Trophoblast cell (in vitro differentiated cells and primary cell): ENCODE results near the gene LURAP1L.

Experiments
- DNase-seq, 2 donors: peaks; one replicate each; pipeline ENCODE4 v3.0.0-alpha.2; 2016
- H2AFZ ChIP-seq: 2 replicates; pipeline ENCODE4 v1.6.1; 2013; ENCODE audit warnings: low read length, moderate library complexity, mild to moderate bottlenecking; ENCODE audit not compliant: insufficient read depth, poor library complexity
- H2AK5ac ChIP-seq: 2 replicates; pipeline ENCODE4 v1.6.1; 2013; ENCODE audit warnings: mild to moderate bottlenecking, low read length
- H2BK120ac ChIP-seq: 2 replicates; pipeline ENCODE4 v1.6.1; 2013; ENCODE audit warnings: low read length, mild to moderate bottlenecking, moderate library complexity; ENCODE audit not compliant: insufficient read depth, poor library complexity
- H2BK12ac ChIP-seq: 2 replicates; pipeline ENCODE4 v1.6.1; 2013; ENCODE audit warnings: mild to moderate bottlenecking, low read length, moderate library complexity
- H2BK5ac ChIP-seq: 2 replicates; pipeline ENCODE4 v1.6.1; 2013; ENCODE audit warnings: low read length, low read depth, moderate library complexity, mild to moderate bottlenecking; ENCODE audit not compliant: poor library complexity
- H3K14ac ChIP-seq: 2 replicates; pipeline ENCODE4 v1.6.1; 2013; ENCODE audit warnings: mild to moderate bottlenecking, low read length
- H3K18ac ChIP-seq: 2 replicates; pipeline ENCODE4 v1.6.1; 2013; ENCODE audit warnings: mild to moderate bottlenecking, low read length
- H3K23ac ChIP-seq: 2 replicates; pipeline ENCODE4 v1.6.1; 2013; ENCODE audit warnings: low read length
- H3K27ac ChIP-seq: 2 replicates; pipeline ENCODE4 v1.5.1; 2013; ENCODE audit warnings: low read depth, mild to moderate bottlenecking, inconsistent platforms, low read length, moderate library complexity
- H3K27me3 ChIP-seq: 2 replicates; pipeline ENCODE4 v1.6.1; 2013; ENCODE audit warnings: inconsistent platforms, mild to moderate bottlenecking, low read length, moderate library complexity; ENCODE audit not compliant: insufficient read depth
- H3K36me3 ChIP-seq, 2 experiments: 1 replicate in 1 of 2; 2 replicates in 1 of 2; pipeline ENCODE4 v1.6.1; 2013; ENCODE audit warnings: low read length in 2 of 2, mild to moderate bottlenecking in 2 of 2, moderate library complexity in 1 of 2; ENCODE audit not compliant: insufficient read depth in 2 of 2, control insufficient read depth in 1 of 2
- H3K4ac ChIP-seq: 2 replicates; pipeline ENCODE4 v1.6.1; 2013; ENCODE audit warnings: low read depth, mild to moderate bottlenecking, low read length, moderate library complexity
- H3K4me1 ChIP-seq, 2 experiments: 1 replicate in 1 of 2; 2 replicates in 1 of 2; pipeline ENCODE4 v1.6.1; 2013; ENCODE audit warnings: low read length in 2 of 2, mild to moderate bottlenecking in 2 of 2, moderate library complexity in 1 of 2; ENCODE audit not compliant: insufficient read depth in 2 of 2, control insufficient read depth in 1 of 2
- H3K4me2 ChIP-seq: 2 replicates; pipeline ENCODE4 v1.6.1; 2013; ENCODE audit warnings: inconsistent platforms, mild to moderate bottlenecking, low read length, moderate library complexity
- H3K4me3 ChIP-seq: 2 replicates; pipeline ENCODE4 v1.5.1; 2013; ENCODE audit warnings: mild to moderate bottlenecking, low read depth, low read length, inconsistent platforms
- H3K79me1 ChIP-seq: one replicate; pipeline ENCODE4 v1.6.1; 2013; ENCODE audit warnings: low read length
- H3K79me2 ChIP-seq: 2 replicates; pipeline ENCODE4 v1.6.1; 2013; ENCODE audit warnings: low read length, mild to moderate bottlenecking; ENCODE audit not compliant: control insufficient read depth, insufficient read depth, poor library complexity
- H3K9ac ChIP-seq: 2 replicates; pipeline ENCODE4 v1.6.1; 2013; ENCODE audit warnings: mild to moderate bottlenecking, low read length
- H3K9me3 ChIP-seq: 2 replicates; pipeline ENCODE4 v1.6.1; 2013; ENCODE audit warnings: low read depth, mild to moderate bottlenecking, control low read depth, inconsistent platforms, low read length; ENCODE audit not compliant: insufficient read depth
- H4K12ac ChIP-seq: 2 replicates; pipeline ENCODE4 v1.6.1; 2013; ENCODE audit warnings: low read depth, mild to moderate bottlenecking, low read length, moderate library complexity
- H4K8ac ChIP-seq: 2 replicates; pipeline ENCODE4 v1.6.1; 2013; ENCODE audit warnings: low read depth, mild to moderate bottlenecking, low read length, moderate library complexity
- H4K91ac ChIP-seq: one replicate; pipeline ENCODE4 v1.6.1; 2013; ENCODE audit warnings: low read depth, mild to moderate bottlenecking, low read length, moderate library complexity
- WGBS: extraction: QIAGEN DNeasy Blood & Tissue Kit; methylation state at CpG from one replicate; pipeline ENCODE4 v1.1.7; 2013; ENCODE audit warnings: missing lambda C conversion rate; ENCODE audit not compliant: insufficient read length, insufficient coverage; ENCODE audit errors: extremely low coverage; 5-methylcytosine and 5-hydroxymethylcytosine counted together

LURAP1L gene

GRCh38 chr9:12732971-12733370 is 41.8 kb upstream of the LURAP1L start:
- no peaks in the 10 kb centered on the region for H3K4me1 ChIP-seq
- no peak overlapping the region for H3K9ac ChIP-seq
- H3K27me3 ChIP-seq = no peaks in the 10 kb centered on the region
- no peak overlapping the region for H4K12ac ChIP-seq
- H2BK5ac ChIP-seq = no peak overlapping the region
- H3K79me1 ChIP-seq = no peaks in the 10 kb centered on the region
- no peak overlapping the region for H3K27ac ChIP-seq
- no peak overlapping the region for H3K4me3 ChIP-seq
- no peak overlapping the region for H2AFZ ChIP-seq
- no peak overlapping the region for H2BK120ac ChIP-seq
- H4K8ac ChIP-seq = no peak overlapping the region
- H3K79me2 ChIP-seq = no peaks in the 10 kb centered on the region
- no peak overlapping the region for H2AK5ac ChIP-seq
- no peak overlapping the region for H4K91ac ChIP-seq
- no peaks in the 10 kb centered on the region for H3K36me3 ChIP-seq
- H3K18ac ChIP-seq = no peak overlapping the region
- DNase-seq = no peak
- WGBS = no CpG with 5 or more reads among the region's 3 CpGs
- no peaks in the 10 kb centered on the region for H3K9me3 ChIP-seq
- H3K4me2 ChIP-seq = no peak overlapping the region
- no peak overlapping the region for H3K23ac ChIP-seq
- H3K14ac ChIP-seq = no peak overlapping the region
- H3K4ac ChIP-seq = no peak overlapping the region
- no peak overlapping the region for H2BK12ac ChIP-seq

DNA sequence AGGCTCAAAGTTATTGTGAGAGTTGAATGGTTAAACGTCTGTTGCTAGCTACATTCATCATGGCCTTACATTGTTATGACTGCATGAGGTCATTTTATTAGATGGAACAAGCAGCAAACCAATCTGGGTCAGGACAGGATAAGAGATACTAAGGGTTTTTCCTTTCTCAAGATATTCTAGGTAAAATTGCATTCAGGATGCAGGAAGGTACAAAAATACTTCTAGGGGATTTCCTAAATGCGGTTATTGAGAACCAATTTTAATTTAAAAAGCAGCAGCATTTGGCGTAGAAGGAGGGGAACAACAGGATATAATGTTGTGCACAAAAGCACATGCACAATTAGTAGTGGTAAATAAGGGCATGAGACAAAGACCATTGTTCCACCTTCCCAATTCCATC is 39.2 kb upstream of the LURAP1L start:
- Histone ChIP-seq H2BK12ac (no peak overlapping the region), H3K9ac (no peak overlapping the region), H3K27ac (no peak overlapping the region), H4K91ac (no peak overlapping the region), H3K4me3 (no peak overlapping the region), H3K4ac (no peak overlapping the region), H2AK5ac (no peak overlapping the region), H3K9me3 (no peaks in the 10 kb centered on the region), H2BK120ac (no peak overlapping the region), H2BK5ac (no peak overlapping the region), H3K14ac (no peak overlapping the region), H3K79me2 (no peaks in the 10 kb centered on the region), H3K36me3 (no peaks in the 10 kb centered on the region), H4K8ac (no peak overlapping the region), H3K4me2 (no peak overlapping the region), H2AFZ (no peak overlapping the region), H4K12ac (no peak overlapping the region), H3K18ac (no peak overlapping the region), H3K23ac (no peak overlapping the region), H3K79me1 (no peaks in the 10 kb centered on the region), H3K27me3 (no peaks in the 10 kb centered on the region), H3K4me1 (peaks cover 0 to 2% of the 10 kb centered on the region in 2 experiments)
- DNase-seq = no peak
- no CpG with 5 or more reads among the region's 3 CpGs for WGBS

- no peak overlapping the region for H3K14ac ChIP-seq
- no peak overlapping the region for H2BK12ac ChIP-seq
- no peak overlapping the region for H3K27ac ChIP-seq
- H3K4me3 ChIP-seq = no peak overlapping the region
- H3K4ac ChIP-seq = no peak overlapping the region
- no peak overlapping the region for H2BK120ac ChIP-seq
- DNase-seq = no peak
- H3K36me3 ChIP-seq = no peaks in the 10 kb centered on the region
- no CpG with 5 or more reads among the region's 1 CpG for WGBS
- no peak overlapping the region for H2AK5ac ChIP-seq
- H3K27me3 ChIP-seq = no peaks in the 10 kb centered on the region
- no peak overlapping the region for H2BK5ac ChIP-seq
- no peaks in the 10 kb centered on the region for H3K79me2 ChIP-seq
- no peak overlapping the region for H3K9ac ChIP-seq
- H4K91ac ChIP-seq = no peak overlapping the region
- H2AFZ ChIP-seq = no peak overlapping the region
- no peak overlapping the region for H3K4me2 ChIP-seq
- no peak overlapping the region for H4K8ac ChIP-seq
- no peak overlapping the region for H3K23ac ChIP-seq
- peaks cover 2 to 5% of the 10 kb centered on the region in 2 experiments for H3K4me1 ChIP-seq
- H3K9me3 ChIP-seq = peaks cover 1% of the 10 kb centered on the region
- H3K18ac ChIP-seq = no peak overlapping the region
- H3K79me1 ChIP-seq = no peaks in the 10 kb centered on the region
- H4K12ac ChIP-seq = no peak overlapping the region
These were observed 36.9 kb upstream of the LURAP1L start for GRCh38 chr9:12737871-12738270.

- H3K4ac ChIP-seq = no peak overlapping the region
- no peak overlapping the region for H3K4me2 ChIP-seq
- H3K23ac ChIP-seq = no peak overlapping the region
- H3K79me2 ChIP-seq = no peaks in the 10 kb centered on the region
- no peaks in the 10 kb centered on the region for H3K36me3 ChIP-seq
- H3K27ac ChIP-seq = no peak overlapping the region
- no peaks in the 10 kb centered on the region for H3K79me1 ChIP-seq
- H3K18ac ChIP-seq = no peak overlapping the region
- H4K91ac ChIP-seq = no peak overlapping the region
- H4K12ac ChIP-seq = no peak overlapping the region
- H2AFZ ChIP-seq = no peak overlapping the region
- no peak overlapping the region for H3K4me3 ChIP-seq
- no peak overlapping the region for H2BK5ac ChIP-seq
- H3K4me1 ChIP-seq = peaks cover 2 to 5% of the 10 kb centered on the region in 2 experiments
- H2AK5ac ChIP-seq = no peak overlapping the region
- H3K9me3 ChIP-seq = peaks cover 1% of the 10 kb centered on the region
- no peak for DNase-seq
- H3K27me3 ChIP-seq = no peaks in the 10 kb centered on the region
- H2BK12ac ChIP-seq = no peak overlapping the region
- no peak overlapping the region for H3K14ac ChIP-seq
- H4K8ac ChIP-seq = no peak overlapping the region
- no peak overlapping the region for H3K9ac ChIP-seq
- H2BK120ac ChIP-seq = no peak overlapping the region
These were observed 35.7 kb upstream of the LURAP1L start for GRCh38 chr9:12739014-12739652.
